Omental fat pad (tissue), 4 donors: ENCODE data around the gene RORB. TPM values are rescaled to one million over a fixed set of nuclear protein-coding genes. Genes with fewer than 3 reads are reported as not detected.
"Not testable (repeated sequence)": the region's sequence is repeated elsewhere in the genome, so short reads cannot be mapped to it uniquely, and the experiment has no call there.

Experiments used
- ATAC-seq: fragments of 150-250 bp; one replicate; pipeline ENCODE4 v1.9.1; 2016; ENCODE audit warnings: mild to moderate bottlenecking, moderate library complexity; ENCODE audit not compliant: low FRiP score
- DNase-seq: peaks from one replicate; pipeline ENCODE4 v3.0.0-alpha.2; 2019; ENCODE audit warnings: low spot score
- CTCF ChIP-seq, 3 donors: fragments of 450-650 bp; IDR thresholded peaks; one replicate each; pipeline ENCODE4 v1.5.1; 2016 to 2017; ENCODE audit warnings: antibody characterized with exemption in 3 of 3, mild to moderate bottlenecking in 3 of 3, moderate library complexity in 2 of 3
- total RNA-seq, 4 donors: library from RNA; depleted of rRNA; stranded (reverse); fragments of >200 nt; gene quantifications; one replicate each; pipeline ENCODE4 v1.1.0, GENCODE V29; 2016

The RORB gene
- total RNA-seq, 4 donors from 2014 or later: 0.50 to 2.8 (median 2.1) TPM

GRCh38 chr9:74527718-74528117 is 30.6 kb downstream of the RORB start:
- ATAC-seq (no peak), DNase-seq (no peak)
- TF ChIP-seq CTCF (IDR thresholded peaks at IDR 0.05): no peak

GRCh38 chr9:74528207-74528606 is 31.1 kb downstream of the RORB start:
- ATAC-seq (no peak), DNase-seq (no peak)
- TF ChIP-seq CTCF (IDR thresholded peaks at IDR 0.05): no peak

GRCh38 chr9:74530458-74530857 is 33.3 kb downstream of the RORB start:
- not testable (repeated sequence) for ATAC-seq

GRCh38 chr9:74533253-74533652 is 36.1 kb downstream of the RORB start:
- ATAC-seq (no peak), DNase-seq (no peak)
- no peak for TF ChIP-seq CTCF (IDR thresholded peaks at IDR 0.05)

More at GRCh38 chr9:74530458-74530857, 33.3 kb downstream of the RORB start:
- not testable (repeated sequence) for DNase-seq

GRCh38 chr9:74534841-74535240 is 37.7 kb downstream of the RORB start:
- no peak for TF ChIP-seq CTCF (IDR thresholded peaks at IDR 0.05)
- DNase-seq: no peak
- ATAC-seq: no peak

- DNase-seq: no peak
- no peak for ATAC-seq
- TF ChIP-seq CTCF (IDR thresholded peaks at IDR 0.05): no peak
Observed at GRCh38 chr9:74543145-74543544, 46.0 kb downstream of the RORB start.

GRCh38 chr9:74551266-74551665 is 54.1 kb downstream of the RORB start:
- TF ChIP-seq CTCF (IDR thresholded peaks at IDR 0.05): no peak
- DNase-seq: no peak
- no peak for ATAC-seq
